ENCODE measurements around the gene EIF3I. TPM values are rescaled to one million over a fixed set of nuclear protein-coding genes. Genes with fewer than 3 reads are reported as not detected.

Gene EIF3I
- total and polyA plus RNA-seq, 2 of the 13 experiments (the other 11 are each of a cell fraction or from before 2014, with no cell fraction given): 210 to 223 TPM

DNA sequence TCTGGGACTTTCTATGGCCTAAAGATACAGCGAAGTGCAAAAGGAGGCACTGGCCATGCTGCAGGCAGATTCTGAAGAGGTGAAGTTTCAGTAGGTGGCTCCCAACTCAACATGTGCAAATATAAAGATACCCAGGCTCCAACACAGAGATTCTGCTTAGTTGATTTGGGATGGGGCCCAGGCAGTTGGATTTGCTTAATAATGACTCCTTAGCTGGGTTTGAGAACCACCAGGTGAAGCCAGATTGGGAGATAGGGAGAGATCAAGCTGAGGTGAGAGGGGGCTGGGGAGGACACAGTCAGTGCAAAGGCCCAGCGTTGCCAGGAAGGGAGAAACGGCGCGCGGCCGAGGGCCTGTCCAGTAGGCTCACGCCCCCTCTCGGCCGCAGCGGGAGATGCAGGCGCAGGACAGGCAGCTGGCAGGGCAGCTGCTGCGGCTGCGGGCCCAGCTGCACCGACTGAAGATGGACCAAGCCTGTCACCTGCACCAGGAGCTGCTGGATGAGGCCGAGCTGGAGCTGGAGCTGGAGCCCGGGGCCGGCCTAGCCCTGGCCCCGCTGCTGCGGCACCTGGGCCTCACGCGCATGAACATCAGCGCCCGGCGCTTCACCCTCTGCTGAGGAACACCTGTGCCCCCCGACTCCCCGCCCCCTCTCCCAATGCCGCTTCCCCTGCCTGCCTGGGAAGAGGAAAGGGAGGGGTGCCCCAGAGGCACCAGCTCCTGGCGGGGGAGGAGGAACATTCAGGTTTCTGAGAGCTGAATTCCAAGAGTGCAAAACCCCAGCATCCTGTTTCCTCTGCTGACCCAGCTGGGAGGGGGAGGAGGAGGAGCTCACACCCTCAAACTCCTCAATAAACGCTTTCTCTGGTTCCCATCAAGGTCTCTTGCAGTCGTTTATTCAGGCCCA is 26.0 kb downstream of the EIF3I start (continued):
- TF ChIP-seq ZNF563 (CRISPR knock-in tag; IDR thresholded peaks at IDR 0.05): peak; percentile 94
- TF ChIP-seq TARDBP (CRISPR knock-in tag; IDR thresholded peaks at IDR 0.05): peak; percentile 40; the same call in 1 of the 2 replicates
- no peak for TF ChIP-seq NFKBIZ (CRISPR knock-in tag; IDR thresholded peaks at IDR 0.05)
- TF ChIP-seq ZNF598 (CRISPR knock-in tag; IDR thresholded peaks at IDR 0.05; ENCODE audit: borderline replicate concordance): no peak
- no peak for TF ChIP-seq ATM (IDR thresholded peaks at IDR 0.05; ENCODE audit: borderline replicate concordance)
- TF ChIP-seq ASH2L (IDR thresholded peaks at IDR 0.05; ENCODE audit: insufficient read length, low read depth, low read length): peak; percentile 29
- TF ChIP-seq U2AF1 (optimal IDR thresholded peaks at IDR 0.05; ENCODE audit: low read depth, low read length): peak; percentile 35
- no peak for TF ChIP-seq HMGA1 (CRISPR knock-in tag; conservative IDR thresholded peaks at IDR 0.05)
- TF ChIP-seq ZBTB8A (CRISPR knock-in tag; IDR thresholded peaks at IDR 0.05; ENCODE audit: borderline replicate concordance, low read depth): no peak
- no peak for TF ChIP-seq PHB2 (IDR thresholded peaks at IDR 0.05; ENCODE audit: partially characterized antibody)
- TF ChIP-seq, protein P1, sequence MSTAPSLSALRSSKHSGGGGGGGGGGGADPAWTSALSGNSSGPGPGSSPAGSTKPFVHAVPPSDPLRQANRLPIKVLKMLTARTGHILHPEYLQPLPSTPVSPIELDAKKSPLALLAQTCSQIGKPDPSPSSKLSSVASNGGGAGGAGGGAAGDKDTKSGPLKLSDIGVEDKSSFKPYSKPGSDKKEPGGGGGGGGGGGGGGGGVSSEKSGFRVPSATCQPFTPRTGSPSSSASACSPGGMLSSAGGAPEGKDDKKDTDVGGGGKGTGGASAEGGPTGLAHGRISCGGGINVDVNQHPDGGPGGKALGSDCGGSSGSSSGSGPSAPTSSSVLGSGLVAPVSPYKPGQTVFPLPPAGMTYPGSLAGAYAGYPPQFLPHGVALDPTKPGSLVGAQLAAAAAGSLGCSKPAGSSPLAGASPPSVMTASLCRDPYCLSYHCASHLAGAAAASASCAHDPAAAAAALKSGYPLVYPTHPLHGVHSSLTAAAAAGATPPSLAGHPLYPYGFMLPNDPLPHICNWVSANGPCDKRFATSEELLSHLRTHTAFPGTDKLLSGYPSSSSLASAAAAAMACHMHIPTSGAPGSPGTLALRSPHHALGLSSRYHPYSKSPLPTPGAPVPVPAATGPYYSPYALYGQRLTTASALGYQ (CRISPR knock-in tag; IDR thresholded peaks at IDR 0.05): no peak
- TF ChIP-seq RFX3 (CRISPR knock-in tag; IDR thresholded peaks at IDR 0.05): no peak
- no peak for TF ChIP-seq ZNF546 (CRISPR knock-in tag; conservative IDR thresholded peaks at IDR 0.05)
- no peak for TF ChIP-seq ZBTB7B (CRISPR knock-in tag; IDR thresholded peaks at IDR 0.05)
- TF ChIP-seq HNRNPLL (IDR thresholded peaks at IDR 0.05; ENCODE audit: low read depth, low read length, poor library complexity, severe bottlenecking): peak; percentile 81
- TF ChIP-seq, protein P2, sequence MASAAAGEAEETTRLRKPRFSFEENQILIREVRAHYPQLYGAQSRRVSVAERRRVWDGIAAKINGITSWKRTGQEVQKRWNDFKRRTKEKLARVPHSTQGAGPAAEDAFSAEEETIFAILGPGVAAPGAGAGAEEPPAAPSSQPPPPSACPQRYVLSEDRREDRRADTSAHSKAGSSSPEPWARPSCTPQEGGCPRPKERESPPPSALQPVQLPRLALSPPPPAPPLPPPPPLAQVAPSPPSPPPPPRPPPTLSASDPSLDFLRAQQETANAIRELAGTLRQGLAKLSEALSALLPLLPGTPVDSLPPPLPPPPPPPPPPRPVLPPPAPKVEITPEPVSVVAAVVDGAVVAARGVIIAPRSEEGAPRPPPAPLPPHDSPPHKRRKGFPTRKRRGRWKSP (CRISPR knock-in tag; IDR thresholded peaks at IDR 0.05): no peak; the same call in 1 of the 2 replicates
- TF ChIP-seq ZNF792 (CRISPR knock-in tag; IDR thresholded peaks at IDR 0.05): 0 out of 2 replicates have a peak, but pooled peaks have one; percentile 47
- peak; percentile 44; the same call in 1 of the 2 replicates for TF ChIP-seq KDM4B (CRISPR knock-in tag; IDR thresholded peaks at IDR 0.05)
- TF ChIP-seq, protein P3, sequence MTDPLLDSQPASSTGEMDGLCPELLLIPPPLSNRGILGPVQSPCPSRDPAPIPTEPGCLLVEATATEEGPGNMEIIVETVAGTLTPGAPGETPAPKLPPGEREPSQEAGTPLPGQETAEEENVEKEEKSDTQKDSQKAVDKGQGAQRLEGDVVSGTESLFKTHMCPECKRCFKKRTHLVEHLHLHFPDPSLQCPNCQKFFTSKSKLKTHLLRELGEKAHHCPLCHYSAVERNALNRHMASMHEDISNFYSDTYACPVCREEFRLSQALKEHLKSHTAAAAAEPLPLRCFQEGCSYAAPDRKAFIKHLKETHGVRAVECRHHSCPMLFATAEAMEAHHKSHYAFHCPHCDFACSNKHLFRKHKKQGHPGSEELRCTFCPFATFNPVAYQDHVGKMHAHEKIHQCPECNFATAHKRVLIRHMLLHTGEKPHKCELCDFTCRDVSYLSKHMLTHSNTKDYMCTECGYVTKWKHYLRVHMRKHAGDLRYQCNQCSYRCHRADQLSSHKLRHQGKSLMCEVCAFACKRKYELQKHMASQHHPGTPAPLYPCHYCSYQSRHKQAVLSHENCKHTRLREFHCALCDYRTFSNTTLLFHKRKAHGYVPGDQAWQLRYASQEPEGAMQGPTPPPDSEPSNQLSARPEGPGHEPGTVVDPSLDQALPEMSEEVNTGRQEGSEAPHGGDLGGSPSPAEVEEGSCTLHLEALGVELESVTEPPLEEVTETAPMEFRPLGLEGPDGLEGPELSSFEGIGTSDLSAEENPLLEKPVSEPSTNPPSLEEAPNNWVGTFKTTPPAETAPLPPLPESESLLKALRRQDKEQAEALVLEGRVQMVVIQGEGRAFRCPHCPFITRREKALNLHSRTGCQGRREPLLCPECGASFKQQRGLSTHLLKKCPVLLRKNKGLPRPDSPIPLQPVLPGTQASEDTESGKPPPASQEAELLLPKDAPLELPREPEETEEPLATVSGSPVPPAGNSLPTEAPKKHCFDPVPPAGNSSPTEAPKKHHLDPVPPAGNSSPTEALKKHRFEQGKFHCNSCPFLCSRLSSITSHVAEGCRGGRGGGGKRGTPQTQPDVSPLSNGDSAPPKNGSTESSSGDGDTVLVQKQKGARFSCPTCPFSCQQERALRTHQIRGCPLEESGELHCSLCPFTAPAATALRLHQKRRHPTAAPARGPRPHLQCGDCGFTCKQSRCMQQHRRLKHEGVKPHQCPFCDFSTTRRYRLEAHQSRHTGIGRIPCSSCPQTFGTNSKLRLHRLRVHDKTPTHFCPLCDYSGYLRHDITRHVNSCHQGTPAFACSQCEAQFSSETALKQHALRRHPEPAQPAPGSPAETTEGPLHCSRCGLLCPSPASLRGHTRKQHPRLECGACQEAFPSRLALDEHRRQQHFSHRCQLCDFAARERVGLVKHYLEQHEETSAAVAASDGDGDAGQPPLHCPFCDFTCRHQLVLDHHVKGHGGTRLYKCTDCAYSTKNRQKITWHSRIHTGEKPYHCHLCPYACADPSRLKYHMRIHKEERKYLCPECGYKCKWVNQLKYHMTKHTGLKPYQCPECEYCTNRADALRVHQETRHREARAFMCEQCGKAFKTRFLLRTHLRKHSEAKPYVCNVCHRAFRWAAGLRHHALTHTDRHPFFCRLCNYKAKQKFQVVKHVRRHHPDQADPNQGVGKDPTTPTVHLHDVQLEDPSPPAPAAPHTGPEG (CRISPR knock-in tag; IDR thresholded peaks at IDR 0.05): no peak; the same call in 1 of the 2 replicates
- no peak for TF ChIP-seq DMAP1 (CRISPR knock-in tag; IDR thresholded peaks at IDR 0.05)
- TF ChIP-seq, protein P4, sequence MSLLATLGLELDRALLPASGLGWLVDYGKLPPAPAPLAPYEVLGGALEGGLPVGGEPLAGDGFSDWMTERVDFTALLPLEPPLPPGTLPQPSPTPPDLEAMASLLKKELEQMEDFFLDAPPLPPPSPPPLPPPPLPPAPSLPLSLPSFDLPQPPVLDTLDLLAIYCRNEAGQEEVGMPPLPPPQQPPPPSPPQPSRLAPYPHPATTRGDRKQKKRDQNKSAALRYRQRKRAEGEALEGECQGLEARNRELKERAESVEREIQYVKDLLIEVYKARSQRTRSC (CRISPR knock-in tag; IDR thresholded peaks at IDR 0.05; ENCODE audit: low read depth): no peak

Measured in HepG2 (cell line).